Endodermal cell (in vitro differentiated cells): ENCODE measurements around the gene UBXN1. TPM values are rescaled to one million over a fixed set of nuclear protein-coding genes. Genes with fewer than 3 reads are reported as not detected.

ENCODE experiments used
- DNase-seq: peaks from one replicate; pipeline ENCODE4 v3.0.0-alpha.2; 2017
- H3K27ac ChIP-seq: 2 replicates; pipeline ENCODE4 v1.5.1; 2013; ENCODE audit warnings: mild to moderate bottlenecking, low read depth, low read length, moderate library complexity
- H3K27me3 ChIP-seq: 2 replicates; pipeline ENCODE4 v1.6.1; 2013; ENCODE audit warnings: mild to moderate bottlenecking, low read length, moderate library complexity; ENCODE audit not compliant: insufficient read depth, control insufficient read depth, poor library complexity, severe bottlenecking
- H3K36me3 ChIP-seq: 2 replicates; pipeline ENCODE4 v1.7.0; 2013; ENCODE audit warnings: mild to moderate bottlenecking, low read length, moderate library complexity; ENCODE audit not compliant: control insufficient read depth, insufficient read depth
- H3K4me1 ChIP-seq: one replicate; pipeline ENCODE4 v1.7.0; 2013; ENCODE audit warnings: low read length; ENCODE audit not compliant: control insufficient read depth, insufficient read depth
- H3K4me3 ChIP-seq: 2 replicates; pipeline ENCODE4 v1.5.1; 2013; ENCODE audit warnings: mild to moderate bottlenecking, low read length, moderate library complexity
- H3K9ac ChIP-seq: 2 replicates; pipeline ENCODE4 v1.6.1; 2013; ENCODE audit warnings: mild to moderate bottlenecking, low read length, moderate library complexity; ENCODE audit not compliant: poor library complexity, severe bottlenecking; ENCODE audit errors: extremely low read depth
- H3K9me3 ChIP-seq: 2 replicates; pipeline ENCODE4 v1.6.1; 2013; ENCODE audit warnings: mild to moderate bottlenecking, low read length, moderate library complexity; ENCODE audit not compliant: control insufficient read depth
- H3K27ac Mint-ChIP-seq: 2 replicates; pipeline ENCODE4 v1.8.0; 2020; ENCODE audit warnings: mixed read lengths
- H3K27me3 Mint-ChIP-seq: 2 replicates; pipeline ENCODE4 v1.8.0; 2021; ENCODE audit warnings: mild to moderate bottlenecking, mixed read lengths; ENCODE audit not compliant: insufficient read depth
- H3K36me3 Mint-ChIP-seq: 2 replicates; pipeline ENCODE4 v1.8.0; 2020; ENCODE audit warnings: low read depth, mixed read lengths
- H3K4me1 Mint-ChIP-seq: 2 replicates; pipeline ENCODE4 v1.8.0; 2020; ENCODE audit warnings: mixed read lengths
- H3K4me3 Mint-ChIP-seq: 2 replicates; pipeline ENCODE4 v1.8.0; 2020; ENCODE audit warnings: mild to moderate bottlenecking, moderate library complexity, mixed read lengths
- H3K9me3 Mint-ChIP-seq: 2 replicates; pipeline ENCODE4 v1.8.0; 2020; ENCODE audit warnings: mild to moderate bottlenecking, mixed read lengths
- CTCF ChIP-seq: fragments of 200-600 bp; sonication (generic); conservative IDR thresholded peaks from 2 replicates; pipeline ENCODE4 v1.5.0; 2021; ENCODE audit warnings: antibody characterized with exemption, mild to moderate bottlenecking
- WGBS, 2 experiments: methylation state at CpG; one replicate each; pipeline versions ENCODE4 v1.1.5 to v1.1.7; 2013; ENCODE audit warnings: missing lambda C conversion rate in 2 of 2, mixed read lengths in 1 of 2; ENCODE audit not compliant: insufficient coverage in 1 of 2, insufficient read length in 1 of 2; 5-methylcytosine and 5-hydroxymethylcytosine counted together
- total RNA-seq, 2 donors: library from RNA; stranded (reverse); fragmentation: NEBNext Ultra II Directional in 1 of 2; extraction: Animal tissue kit (Norgen Biotek cat#: 25700) in 1 of 2; gene quantifications; 2 replicates in 1 of 2; 3 replicates in 1 of 2; pipeline ENCODE4 v1.2.1, GENCODE V29; 2021

UBXN1 gene
- total RNA-seq, 2 donors from 2014 or later, result 89.3 to 96.6 TPM

- H3K4me1 ChIP-seq, result no peaks in the 10 kb centered on the region
- no peaks in the 10 kb centered on the region for H3K9me3 ChIP-seq
- TF ChIP-seq CTCF, result no peak
- no peaks in the 10 kb centered on the region for H3K27me3 Mint-ChIP-seq
- peaks cover 43% of the 10 kb centered on the region for H3K36me3 ChIP-seq
- no peak overlapping the region for H3K27ac ChIP-seq
- H3K9ac ChIP-seq, result no peak overlapping the region
- peaks cover 34% of the 10 kb centered on the region for H3K36me3 Mint-ChIP-seq
- peaks cover 6% of the 10 kb centered on the region for H3K4me1 Mint-ChIP-seq
- no peaks in the 10 kb centered on the region for H3K9me3 Mint-ChIP-seq
- no peak overlapping the region for H3K4me3 Mint-ChIP-seq
- H3K27ac Mint-ChIP-seq, result no peak overlapping the region
- H3K4me3 ChIP-seq, result no peak overlapping the region
- DNase-seq, result no peak
- WGBS, 2 experiments, result 95 to 98% methylated on average over 5 to 6 of the region's 6 CpGs
- no peaks in the 10 kb centered on the region for H3K27me3 ChIP-seq
Observed at GRCh38 chr11:62647609-62648005, 31.3 kb downstream of the UBXN1 start.

- Histone ChIP-seq H3K27ac (no peak overlapping the region), H3K4me3 (no peak overlapping the region), H3K36me3 (peaks cover 45% of the 10 kb centered on the region), H3K9me3 (no peaks in the 10 kb centered on the region), H3K4me1 (no peaks in the 10 kb centered on the region), H3K27me3 (no peaks in the 10 kb centered on the region), H3K9ac (no peak overlapping the region)
- WGBS, 2 experiments, result 78 to 79% methylated on average over 18 to 32 of the region's 32 CpGs
- Mint-ChIP-seq H3K27me3 (no peaks in the 10 kb centered on the region), H3K9me3 (no peaks in the 10 kb centered on the region), H3K27ac (peak overlapping the region; percentile 98), H3K36me3 (peaks cover 36% of the 10 kb centered on the region), H3K4me3 (peak overlapping the region; percentile 96), H3K4me1 (peaks cover 2% of the 10 kb centered on the region)
- peak; percentile 57 for DNase-seq
- TF ChIP-seq CTCF, result no peak
Observed at GRCh38 chr11:62646825-62647608, 31.9 kb downstream of the UBXN1 start.

DNA sequence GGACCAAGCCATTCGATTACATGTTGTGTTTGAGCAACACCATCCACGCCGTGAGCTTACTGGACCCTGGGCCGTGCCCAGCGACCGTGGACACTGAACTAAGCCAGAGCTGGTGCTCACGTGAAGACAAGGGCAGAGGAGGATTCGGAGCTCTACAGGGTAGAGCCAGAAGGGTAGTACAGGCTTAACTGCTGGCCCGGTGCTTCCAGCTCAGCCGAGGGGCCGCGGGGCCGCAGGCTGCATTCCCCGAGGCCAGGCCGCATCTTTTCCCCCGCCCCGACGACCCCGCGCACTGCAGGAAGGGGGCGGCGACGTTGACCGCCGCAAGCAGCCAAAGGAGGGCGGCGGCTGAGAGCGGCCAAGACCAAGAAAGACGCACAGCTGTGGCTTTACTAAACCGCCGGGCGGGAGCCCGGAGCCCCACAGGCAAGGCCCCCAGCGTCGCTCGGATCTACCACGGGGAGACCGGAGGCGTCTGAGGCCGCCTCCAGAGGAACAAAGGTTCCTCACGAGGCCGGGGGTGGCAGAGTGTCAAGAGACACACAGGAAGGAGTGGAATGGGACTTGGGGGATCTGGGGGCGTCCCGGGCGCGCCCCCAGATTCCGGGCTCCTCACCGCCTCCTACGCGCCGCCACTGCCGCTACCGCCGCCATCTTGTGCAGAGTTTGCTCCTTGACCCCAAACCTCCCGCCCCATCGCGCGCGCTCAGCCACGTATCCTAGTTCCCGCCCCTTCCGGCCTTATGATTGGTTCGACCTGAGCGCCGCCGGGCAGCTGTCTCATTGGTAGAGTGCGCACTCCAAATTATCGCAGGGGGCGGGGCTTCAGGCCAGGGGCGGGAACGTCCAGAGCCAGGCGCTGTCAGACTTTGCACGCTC, 32.7 kb downstream of the UBXN1 start, which contains the start of gene GANAB:
GANAB (minus strand) TSS at position 668 of the 879 bp plus-strand sequence; CDS start at position 654, 14 bp downstream.
- peak within 1 kb of the TSS; percentile 98 for H3K27ac Mint-ChIP-seq
- Histone ChIP-seq H3K4me3 (peak within 1 kb of the TSS; percentile 96), H3K9ac (peak within 1 kb of the TSS; percentile 99), H3K9me3 (no peaks in the 10 kb centered on the region), H3K27ac (peak within 1 kb of the TSS; percentile 95), H3K36me3 (peaks cover 48% of the 10 kb centered on the region), H3K27me3 (no peaks in the 10 kb centered on the region), H3K4me1 (no peaks in the 10 kb centered on the region)
- H3K36me3 Mint-ChIP-seq, result peaks cover 39% of the 10 kb centered on the region
- no peaks in the 10 kb centered on the region for H3K9me3 Mint-ChIP-seq
- peak; percentile 17 for TF ChIP-seq CTCF
- peak within 1 kb of the TSS; percentile 96 for H3K4me3 Mint-ChIP-seq
- 1% methylated on average over 34 to 73 of the region's 73 CpGs for WGBS, 2 experiments
- peak; percentile 100 for DNase-seq
- H3K27me3 Mint-ChIP-seq, result no peaks in the 10 kb centered on the region
- peaks cover 2% of the 10 kb centered on the region for H3K4me1 Mint-ChIP-seq
